Panc1 (cell line): Measurements from ENCODE around the gene ADISSP. TPM values are rescaled to one million over a fixed set of nuclear protein-coding genes. Genes with fewer than 3 reads are reported as not detected.

Experiments used
- ATAC-seq: fragments of 200-7000 bp; cut with Tn5 transposase; 2 replicates; pipeline ENCODE4 v1.9.1; 2020; ENCODE audit warnings: mild to moderate bottlenecking, moderate library complexity
- BruUV-seq: library from RNA; stranded (reverse); fragments of 400-500 nt; replicated peaks from 2 replicates; lab custom pipeline; 2021; lab: Mats Ljungman, UMichigan
- CTCF ChIA-PET: fragments of 300-600 bp; sonication (Branson Sonifier 250); formaldehyde crosslinking; loops from one replicate; lab custom pipeline; 2022; ENCODE audit warnings: antibody characterized with exemption; lab: Charles Lee
- POLR2A ChIA-PET: fragments of 300-600 bp; sonication (Branson Sonifier 250); formaldehyde crosslinking; loops from one replicate; lab custom pipeline; 2022; ENCODE audit warnings: antibody characterized with exemption; lab: Charles Lee
- DNase-seq: peaks from one replicate; pipeline ENCODE4 v3.0.0-alpha.2; 2010; ENCODE audit warnings: low read depth, low spot score
- H3K27ac ChIP-seq: 2 replicates; pipeline ENCODE4 v1.5.1; 2011; ENCODE audit warnings: mild to moderate bottlenecking, low read length, inconsistent platforms
- H3K27me3 ChIP-seq: fragments of 200-500 bp; sonication (Bioruptor generic); 2 replicates; pipeline ENCODE4 v1.6.0; 2014; ENCODE audit warnings: low read length, inconsistent platforms; ENCODE audit not compliant: control insufficient read depth, insufficient read depth
- H3K36me3 ChIP-seq: fragments of 200-500 bp; sonication (Bioruptor generic); 2 replicates; pipeline ENCODE4 v1.5.1; 2014; ENCODE audit warnings: inconsistent platforms, mild to moderate bottlenecking, low read length, moderate library complexity; ENCODE audit not compliant: control insufficient read depth, insufficient read depth
- H3K4me1 ChIP-seq: 2 replicates; pipeline ENCODE4 v1.5.1; 2011; ENCODE audit warnings: inconsistent platforms, mild to moderate bottlenecking, low read length, moderate library complexity; ENCODE audit not compliant: control insufficient read depth, insufficient read depth
- H3K4me3 ChIP-seq, 2 experiments: 2 replicates each; pipeline ENCODE4 v1.5.1; 2011 to 2012; ENCODE audit warnings: low read depth in 2 of 2, low read length in 2 of 2, mild to moderate bottlenecking in 2 of 2, inconsistent platforms in 1 of 2, moderate library complexity in 1 of 2
- H3K9me3 ChIP-seq: fragments of 200-500 bp; sonication (Bioruptor generic); 2 replicates; pipeline ENCODE4 v1.5.1; 2014; ENCODE audit warnings: low read depth, mild to moderate bottlenecking, inconsistent platforms, low read length, moderate library complexity; ENCODE audit not compliant: control insufficient read depth, insufficient read depth
- POLR2AphosphoS5 ChIP-seq: IDR thresholded peaks from 2 replicates; pipeline ENCODE4 v1.6.1; 2012; ENCODE audit warnings: mild to moderate bottlenecking, low read depth, low read length, moderate library complexity
- REST ChIP-seq, 2 experiments: IDR thresholded peaks; 2 replicates each; pipeline ENCODE4 v1.6.1; 2011 to 2012; ENCODE audit warnings: low read depth in 2 of 2, control low read depth in 1 of 2, low read length in 1 of 2, mild to moderate bottlenecking in 1 of 2, moderate library complexity in 1 of 2; ENCODE audit not compliant: insufficient read depth in 1 of 2
- SIN3A ChIP-seq: IDR thresholded peaks from 2 replicates; pipeline ENCODE4 v1.6.1; 2012; ENCODE audit warnings: low read depth, mild to moderate bottlenecking, low read length, moderate library complexity, borderline replicate concordance; ENCODE audit not compliant: insufficient read depth
- TCF7L2 ChIP-seq: IDR thresholded peaks from 2 replicates; pipeline ENCODE4 v1.6.1; 2011; ENCODE audit warnings: mild to moderate bottlenecking, low read depth, low read length, inconsistent platforms
- in situ Hi-C: cut with HindIII; loops from 2 replicates; pipeline ENCODE4 v1.10.0; 2016; ENCODE audit warnings: low sequenced_read_pairs, low pct_unique_long_range_greater_than_20kb
- intact Hi-C: fragments of 100-400 bp; cut with micrococcal nuclease; formaldehyde crosslinking; loops from one replicate; pipeline ENCODE4 v1.10.0; 2022; ENCODE audit not compliant: unreplicated experiment
- total RNA-seq: library from RNA; stranded (reverse); gene quantifications from one replicate; pipeline ENCODE4 v1.2.1, GENCODE V29; 2021; ENCODE audit not compliant: unreplicated experiment
- TF ChIP-seq, protein P1 (sequence below): fragments of 450-650 bp; IDR thresholded peaks from 2 replicates; pipeline ENCODE4 v1.5.1; 2017; ENCODE audit warnings: mild to moderate bottlenecking

ADISSP gene
- total RNA-seq, 1 experiment from 2014 or later = 100 TPM

GRCh38 chr20:3803289-3803688 is 35.7 kb upstream of the ADISSP start:
- TF ChIP-seq, protein P1, sequence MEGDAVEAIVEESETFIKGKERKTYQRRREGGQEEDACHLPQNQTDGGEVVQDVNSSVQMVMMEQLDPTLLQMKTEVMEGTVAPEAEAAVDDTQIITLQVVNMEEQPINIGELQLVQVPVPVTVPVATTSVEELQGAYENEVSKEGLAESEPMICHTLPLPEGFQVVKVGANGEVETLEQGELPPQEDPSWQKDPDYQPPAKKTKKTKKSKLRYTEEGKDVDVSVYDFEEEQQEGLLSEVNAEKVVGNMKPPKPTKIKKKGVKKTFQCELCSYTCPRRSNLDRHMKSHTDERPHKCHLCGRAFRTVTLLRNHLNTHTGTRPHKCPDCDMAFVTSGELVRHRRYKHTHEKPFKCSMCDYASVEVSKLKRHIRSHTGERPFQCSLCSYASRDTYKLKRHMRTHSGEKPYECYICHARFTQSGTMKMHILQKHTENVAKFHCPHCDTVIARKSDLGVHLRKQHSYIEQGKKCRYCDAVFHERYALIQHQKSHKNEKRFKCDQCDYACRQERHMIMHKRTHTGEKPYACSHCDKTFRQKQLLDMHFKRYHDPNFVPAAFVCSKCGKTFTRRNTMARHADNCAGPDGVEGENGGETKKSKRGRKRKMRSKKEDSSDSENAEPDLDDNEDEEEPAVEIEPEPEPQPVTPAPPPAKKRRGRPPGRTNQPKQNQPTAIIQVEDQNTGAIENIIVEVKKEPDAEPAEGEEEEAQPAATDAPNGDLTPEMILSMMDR = no peak
- TF ChIP-seq TCF7L2 (no peak), REST (IDR thresholded peaks at IDR 0.05; ENCODE audit: insufficient read depth in 1 of 2, low read depth in 2 of 2, low read length in 1 of 2) (0 out of 4 replicates have a peak, but pooled peaks of 1 of the 2 experiments have one; percentile 28)
- no peak for DNase-seq
- no peak overlapping the region for H3K4me3 ChIP-seq
- H3K4me1 ChIP-seq = peaks cover 42% of the 10 kb centered on the region
- ChIA-PET POLR2A (no interaction called here), CTCF (no interaction called here)
- no TSS peak for BruUV-seq
- in situ Hi-C loops (no loop called here), intact Hi-C loops (no loop called here)
- H3K36me3 ChIP-seq = no peaks in the 10 kb centered on the region; the same call in 1 of the 2 replicates
- no peaks in the 10 kb centered on the region for H3K9me3 ChIP-seq
- H3K27ac ChIP-seq = peak overlapping the region; percentile 37; the same call in 1 of the 2 replicates
- H3K27me3 ChIP-seq = no peaks in the 10 kb centered on the region
- ATAC-seq = no peak

GRCh38 chr20:3802524-3803239 is 35.1 kb upstream of the ADISSP start:
- Histone ChIP-seq H3K4me1 (peaks cover 42% of the 10 kb centered on the region), H3K36me3 (peaks cover 2% of the 10 kb centered on the region), H3K4me3 (no peak overlapping the region), H3K27ac (peak overlapping the region; percentile 37), H3K9me3 (no peaks in the 10 kb centered on the region), H3K27me3 (no peaks in the 10 kb centered on the region)
- intact Hi-C loops (no loop called here), in situ Hi-C loops (no loop called here)
- ChIA-PET POLR2A (no interaction called here), CTCF (no interaction called here)
- DNase-seq = no peak
- no peak for TF ChIP-seq REST (IDR thresholded peaks at IDR 0.05; ENCODE audit: insufficient read depth in 1 of 2, low read depth in 2 of 2, low read length in 1 of 2)
- TF ChIP-seq POLR2AphosphoS5 = no peak
- TF ChIP-seq SIN3A = no peak
- TF ChIP-seq, protein P1 = no peak
- TF ChIP-seq TCF7L2 = no peak
- BruUV-seq = no TSS peak
- no peak for ATAC-seq
